ENCODE results near the gene IL1RAPL1.

The IL1RAPL1 gene

DNA sequence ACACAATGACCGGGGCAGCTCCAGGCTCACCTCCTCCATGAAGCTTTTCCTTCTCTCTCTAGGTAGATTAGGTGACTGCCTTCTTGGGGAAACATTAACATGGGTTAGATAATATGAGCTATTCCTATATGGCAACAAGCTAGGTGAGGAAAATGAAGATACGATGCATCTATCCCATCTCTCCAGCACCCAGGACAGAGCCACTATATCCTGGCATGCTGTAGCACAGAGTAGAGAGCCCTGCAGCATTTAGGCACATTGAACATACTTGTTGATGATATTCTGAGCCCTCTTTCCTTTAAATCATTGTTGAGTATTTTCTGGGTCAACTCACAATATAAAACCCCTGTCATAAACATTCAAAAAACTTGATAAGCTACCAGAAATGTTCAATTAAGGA lies 1133.9 kb downstream of the IL1RAPL1 start:
- no peak for DNase-seq (ENCODE audit: low read depth)
- TF ChIP-seq, protein P1, sequence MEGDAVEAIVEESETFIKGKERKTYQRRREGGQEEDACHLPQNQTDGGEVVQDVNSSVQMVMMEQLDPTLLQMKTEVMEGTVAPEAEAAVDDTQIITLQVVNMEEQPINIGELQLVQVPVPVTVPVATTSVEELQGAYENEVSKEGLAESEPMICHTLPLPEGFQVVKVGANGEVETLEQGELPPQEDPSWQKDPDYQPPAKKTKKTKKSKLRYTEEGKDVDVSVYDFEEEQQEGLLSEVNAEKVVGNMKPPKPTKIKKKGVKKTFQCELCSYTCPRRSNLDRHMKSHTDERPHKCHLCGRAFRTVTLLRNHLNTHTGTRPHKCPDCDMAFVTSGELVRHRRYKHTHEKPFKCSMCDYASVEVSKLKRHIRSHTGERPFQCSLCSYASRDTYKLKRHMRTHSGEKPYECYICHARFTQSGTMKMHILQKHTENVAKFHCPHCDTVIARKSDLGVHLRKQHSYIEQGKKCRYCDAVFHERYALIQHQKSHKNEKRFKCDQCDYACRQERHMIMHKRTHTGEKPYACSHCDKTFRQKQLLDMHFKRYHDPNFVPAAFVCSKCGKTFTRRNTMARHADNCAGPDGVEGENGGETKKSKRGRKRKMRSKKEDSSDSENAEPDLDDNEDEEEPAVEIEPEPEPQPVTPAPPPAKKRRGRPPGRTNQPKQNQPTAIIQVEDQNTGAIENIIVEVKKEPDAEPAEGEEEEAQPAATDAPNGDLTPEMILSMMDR (IDR thresholded peaks at IDR 0.05; ENCODE audit: low read depth, low read length, missing control alignments), result no peak
- H3K4me3 ChIP-seq (ENCODE audit: low read depth, low read length), result no peak overlapping the region

DNA sequence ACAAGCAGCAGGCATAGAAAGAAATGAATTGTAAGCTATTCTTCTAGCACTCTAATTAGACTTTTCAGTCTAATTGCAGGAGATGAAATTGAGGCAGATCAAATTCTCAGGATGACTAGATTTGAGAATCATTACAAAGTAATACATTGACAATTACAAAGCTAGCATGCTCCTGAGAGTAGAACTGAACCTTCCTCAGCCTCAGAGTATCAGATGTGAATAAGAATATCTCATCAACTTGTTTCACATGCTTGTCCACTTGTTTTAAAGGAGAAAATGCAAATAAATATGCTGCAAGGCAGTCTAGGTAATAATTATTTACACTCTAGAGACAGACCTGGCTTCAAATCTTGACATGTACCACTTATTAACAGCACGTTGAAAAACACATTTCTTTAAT lies 1137.1 kb downstream of the IL1RAPL1 start:
- H3K4me3 ChIP-seq (ENCODE audit: low read depth, low read length), result no peak overlapping the region
- DNase-seq (ENCODE audit: low read depth), result no peak
- TF ChIP-seq, protein P1 (IDR thresholded peaks at IDR 0.05; ENCODE audit: low read depth, low read length, missing control alignments), result no peak

DNA sequence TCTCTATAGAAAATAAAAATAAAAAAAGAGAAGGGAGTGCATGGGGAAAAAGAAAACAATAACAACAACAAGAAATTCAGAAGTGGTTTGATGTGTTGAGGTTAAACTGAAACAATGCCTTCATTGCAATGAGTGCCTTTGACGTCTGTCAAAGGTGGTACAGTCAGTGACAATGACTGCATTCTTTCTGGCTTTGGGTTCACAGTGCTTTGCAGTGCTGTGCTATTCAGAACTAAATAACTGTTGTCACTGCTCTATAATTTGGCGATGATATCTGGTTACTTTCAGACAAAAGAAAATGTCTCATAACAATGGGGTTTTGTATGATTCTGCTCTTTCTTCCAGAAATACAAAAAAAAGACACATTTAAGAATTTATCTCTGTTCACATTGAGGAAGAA lies 1139.6 kb downstream of the IL1RAPL1 start:
- TF ChIP-seq, protein P1 (IDR thresholded peaks at IDR 0.05; ENCODE audit: low read depth, low read length, missing control alignments), result no peak
- no peak for DNase-seq (ENCODE audit: low read depth)

DNA sequence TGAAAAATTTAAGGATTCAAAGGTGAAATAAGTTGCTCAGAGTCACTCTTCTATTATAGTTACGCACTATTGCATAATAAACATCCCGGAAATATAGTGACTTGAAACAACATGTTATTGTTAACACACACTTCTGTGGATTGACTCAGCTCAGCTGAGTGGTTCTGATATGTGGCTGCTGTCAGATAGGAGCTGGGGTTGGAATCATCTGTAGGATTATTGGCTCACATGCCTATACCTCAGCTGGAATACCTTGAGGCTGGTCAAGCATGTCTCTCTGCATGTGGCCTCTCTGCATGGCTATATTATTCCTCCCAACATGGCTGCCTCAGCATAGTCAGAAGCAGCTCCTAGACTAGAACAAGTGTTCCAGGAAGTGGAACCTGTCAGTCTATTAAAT lies 1141.4 kb downstream of the IL1RAPL1 start:
- TF ChIP-seq, protein P1 (IDR thresholded peaks at IDR 0.05; ENCODE audit: low read depth, low read length, missing control alignments), result no peak
- no peak overlapping the region for H3K4me3 ChIP-seq (ENCODE audit: low read depth, low read length)
- DNase-seq (ENCODE audit: low read depth), result no peak

More for the DNA sequence above, 1139.6 kb downstream of the IL1RAPL1 start:
- H3K4me3 ChIP-seq (ENCODE audit: low read depth, low read length), result no peak overlapping the region

DNA sequence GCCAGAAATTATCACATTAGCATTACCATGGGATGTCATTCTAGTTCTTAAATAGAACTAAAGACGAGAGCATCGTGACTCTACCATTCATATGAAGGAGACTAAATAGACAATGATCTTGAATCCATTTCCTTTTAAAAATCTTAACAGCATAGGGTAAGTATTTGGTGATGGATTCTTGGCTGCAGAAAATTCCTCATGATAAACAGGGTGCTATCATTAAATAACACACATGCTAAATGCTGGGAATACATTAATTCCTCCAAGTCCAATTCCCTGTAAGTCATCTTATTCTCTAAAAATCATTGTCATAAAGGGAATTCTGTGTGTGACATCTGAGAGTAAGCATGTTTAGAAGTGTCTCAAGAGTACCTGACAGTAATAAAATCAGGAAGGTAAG lies 1157.7 kb downstream of the IL1RAPL1 start:
- TF ChIP-seq, protein P1 (IDR thresholded peaks at IDR 0.05; ENCODE audit: low read depth, low read length, missing control alignments), result no peak
- no peak overlapping the region for H3K4me3 ChIP-seq (ENCODE audit: low read depth, low read length)

DNA sequence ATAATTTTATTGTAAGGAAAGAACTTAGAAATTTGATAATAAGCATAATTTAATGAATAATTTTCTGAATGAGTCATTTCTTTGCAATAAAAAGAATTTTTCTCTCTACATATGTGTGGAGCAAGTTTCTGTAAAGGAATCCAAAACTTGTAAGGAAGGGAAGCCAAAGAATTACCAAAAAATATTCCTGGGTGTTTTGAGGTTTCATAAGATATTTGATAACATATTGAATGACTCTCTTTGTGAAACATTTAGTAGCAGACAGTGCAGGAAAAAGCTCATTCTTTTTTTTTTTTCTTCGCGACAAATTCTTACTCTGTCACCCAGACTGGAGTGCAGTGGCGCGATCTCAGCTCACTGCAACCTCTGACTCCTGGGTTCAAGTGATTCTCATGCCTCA lies 1159.1 kb downstream of the IL1RAPL1 start:
- H3K4me3 ChIP-seq (ENCODE audit: low read depth, low read length), result no peak overlapping the region
- DNase-seq (ENCODE audit: low read depth), result no peak
- TF ChIP-seq, protein P1 (IDR thresholded peaks at IDR 0.05; ENCODE audit: low read depth, low read length, missing control alignments), result no peak

More for the DNA sequence above, 1157.7 kb downstream of the IL1RAPL1 start:
- no peak for DNase-seq (ENCODE audit: low read depth)

DNA sequence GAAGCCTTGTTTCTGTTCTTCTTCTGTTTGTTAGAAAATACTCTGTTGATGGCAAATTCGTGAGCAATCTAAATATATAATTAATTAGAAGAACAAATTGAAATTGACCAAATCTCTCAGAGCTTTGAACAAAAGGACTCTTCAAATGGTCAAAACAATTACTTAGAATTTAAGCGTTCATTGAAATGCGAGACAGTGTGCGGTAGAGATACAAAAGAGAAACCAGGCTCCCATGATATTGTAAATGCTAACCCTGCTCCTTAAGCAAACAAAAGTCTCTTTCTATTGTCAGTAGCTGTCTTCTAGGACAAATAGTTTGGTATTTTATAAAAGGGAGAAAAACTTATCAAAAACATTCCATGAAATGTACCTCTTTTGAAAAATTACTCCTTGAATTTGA lies 1174.8 kb downstream of the IL1RAPL1 start:
- no peak for DNase-seq (ENCODE audit: low read depth)
- no peak overlapping the region for H3K4me3 ChIP-seq (ENCODE audit: low read depth, low read length)
- TF ChIP-seq, protein P1 (IDR thresholded peaks at IDR 0.05; ENCODE audit: low read depth, low read length, missing control alignments), result no peak

Data from GM12864 (cell line).